ENCODE measurements around the gene ETV3. TPM values are rescaled to one million over a fixed set of nuclear protein-coding genes. Genes with fewer than 3 reads are reported as not detected.

ETV3 gene
- total and polyA plus RNA-seq, 7 donors, result 5.5 to 22.7 (median 16.3) TPM

- no peaks in the 10 kb centered on the region for H3K36me3 ChIP-seq (ENCODE audit: insufficient read depth in 1 of 2, low read depth in 1 of 2)
- ATAC-seq (no peak), DNase-seq (no peak)
- H3K4me1 ChIP-seq, result no peaks in the 10 kb centered on the region
- intact Hi-C loops (cut with DNase I), result no loop called here
- H3K4me3 ChIP-seq, result no peak overlapping the region
- TF ChIP-seq, protein P1, sequence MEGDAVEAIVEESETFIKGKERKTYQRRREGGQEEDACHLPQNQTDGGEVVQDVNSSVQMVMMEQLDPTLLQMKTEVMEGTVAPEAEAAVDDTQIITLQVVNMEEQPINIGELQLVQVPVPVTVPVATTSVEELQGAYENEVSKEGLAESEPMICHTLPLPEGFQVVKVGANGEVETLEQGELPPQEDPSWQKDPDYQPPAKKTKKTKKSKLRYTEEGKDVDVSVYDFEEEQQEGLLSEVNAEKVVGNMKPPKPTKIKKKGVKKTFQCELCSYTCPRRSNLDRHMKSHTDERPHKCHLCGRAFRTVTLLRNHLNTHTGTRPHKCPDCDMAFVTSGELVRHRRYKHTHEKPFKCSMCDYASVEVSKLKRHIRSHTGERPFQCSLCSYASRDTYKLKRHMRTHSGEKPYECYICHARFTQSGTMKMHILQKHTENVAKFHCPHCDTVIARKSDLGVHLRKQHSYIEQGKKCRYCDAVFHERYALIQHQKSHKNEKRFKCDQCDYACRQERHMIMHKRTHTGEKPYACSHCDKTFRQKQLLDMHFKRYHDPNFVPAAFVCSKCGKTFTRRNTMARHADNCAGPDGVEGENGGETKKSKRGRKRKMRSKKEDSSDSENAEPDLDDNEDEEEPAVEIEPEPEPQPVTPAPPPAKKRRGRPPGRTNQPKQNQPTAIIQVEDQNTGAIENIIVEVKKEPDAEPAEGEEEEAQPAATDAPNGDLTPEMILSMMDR (IDR thresholded peaks at IDR 0.05), result no peak
- H3K9me3 ChIP-seq, result no peaks in the 10 kb centered on the region
- WGBS, 3 donors, result 50 to 68% (median 58%) methylated on average over 5 of the region's 5 CpGs
- no peaks in the 10 kb centered on the region for H3K27me3 ChIP-seq (ENCODE audit: insufficient read depth in 3 of 3, low read length in 2 of 3)
- no peak overlapping the region for H3K27ac ChIP-seq
These were observed 16.1 kb upstream of the ETV3 start for GRCh38 chr1:157154291-157154690.

GRCh38 chr1:157153746-157154145, 15.6 kb upstream of the ETV3 start:
- DNase-seq (no peak), ATAC-seq (no peak)
- TF ChIP-seq, protein P1 (IDR thresholded peaks at IDR 0.05), result no peak
- intact Hi-C loops (cut with DNase I), result no loop called here
- no peak overlapping the region for H3K4me3 ChIP-seq
- 66 to 89% (median 80%) methylated on average over 1 of the region's 1 CpG for WGBS, 3 donors
- H3K4me1 ChIP-seq, result no peaks in the 10 kb centered on the region
- no peaks in the 10 kb centered on the region for H3K27me3 ChIP-seq (ENCODE audit: insufficient read depth in 3 of 3, low read length in 2 of 3)
- no peaks in the 10 kb centered on the region for H3K9me3 ChIP-seq
- H3K36me3 ChIP-seq (ENCODE audit: insufficient read depth in 1 of 2, low read depth in 1 of 2), result no peaks in the 10 kb centered on the region
- no peak overlapping the region for H3K27ac ChIP-seq

- TF ChIP-seq, protein P1 (IDR thresholded peaks at IDR 0.05), result no peak
- Histone ChIP-seq H3K27ac (no peak overlapping the region), H3K4me1 (no peaks in the 10 kb centered on the region), H3K27me3 (ENCODE audit: insufficient read depth in 3 of 3, low read length in 2 of 3) (no peaks in the 10 kb centered on the region), H3K36me3 (ENCODE audit: insufficient read depth in 1 of 2, low read depth in 1 of 2) (no peaks in the 10 kb centered on the region), H3K4me3 (no peak overlapping the region), H3K9me3 (no peaks in the 10 kb centered on the region)
- DNase-seq (no peak), ATAC-seq (no peak)
- WGBS, 3 donors, result 87 to 94% (median 93%) methylated on average over 2 of the region's 2 CpGs
- intact Hi-C loops (cut with DNase I), result no loop called here
These were observed 14.3 kb upstream of the ETV3 start for GRCh38 chr1:157152510-157152909.

GRCh38 chr1:157151506-157151905, 13.3 kb upstream of the ETV3 start:
- Histone ChIP-seq H3K36me3 (ENCODE audit: insufficient read depth in 1 of 2, low read depth in 1 of 2) (no peaks in the 10 kb centered on the region), H3K4me3 (no peak overlapping the region), H3K27me3 (ENCODE audit: insufficient read depth in 3 of 3, low read length in 2 of 3) (no peaks in the 10 kb centered on the region), H3K27ac (no peak overlapping the region), H3K9me3 (no peaks in the 10 kb centered on the region), H3K4me1 (no peaks in the 10 kb centered on the region)
- intact Hi-C loops (cut with DNase I), result no loop called here
- no peak for DNase-seq
- ATAC-seq, result no peak
- TF ChIP-seq, protein P1 (IDR thresholded peaks at IDR 0.05), result no peak
- 77 to 88% (median 83%) methylated on average over 3 of the region's 3 CpGs for WGBS, 3 donors

GRCh38 chr1:157151073-157151472, 12.9 kb upstream of the ETV3 start:
- intact Hi-C loops (cut with DNase I), result no loop called here
- ATAC-seq, result no peak
- TF ChIP-seq, protein P1 (IDR thresholded peaks at IDR 0.05), result no peak
- Histone ChIP-seq H3K9me3 (no peaks in the 10 kb centered on the region), H3K4me3 (no peak overlapping the region), H3K36me3 (ENCODE audit: insufficient read depth in 1 of 2, low read depth in 1 of 2) (no peaks in the 10 kb centered on the region), H3K27me3 (ENCODE audit: insufficient read depth in 3 of 3, low read length in 2 of 3) (no peaks in the 10 kb centered on the region), H3K27ac (no peak overlapping the region), H3K4me1 (no peaks in the 10 kb centered on the region)
- 88 to 96% (median 96%) methylated on average over 3 of the region's 3 CpGs for WGBS, 3 donors
- DNase-seq, result no peak
